Ovary (tissue), 3 donors: Measurements from ENCODE around the gene SLC12A2.

Experiments used
- CTCF ChIP-seq, 3 donors: fragments of 450-650 bp in 2 of 3; fragments of 200-600 bp in 1 of 3; IDR thresholded peaks; one replicate each; pipeline versions ENCODE4 v1.5.1 to v1.8.0; 2016 to 2022; ENCODE audit warnings: antibody characterized with exemption in 3 of 3, mild to moderate bottlenecking in 1 of 3
- POLR2A ChIP-seq: fragments of 450-650 bp; IDR thresholded peaks from one replicate; pipeline ENCODE4 v1.6.1; 2017; ENCODE audit warnings: antibody characterized with exemption, mild to moderate bottlenecking, moderate library complexity
- donor health status: DM: no; HTN: no; CAD: no.

- TF ChIP-seq CTCF (IDR thresholded peaks at IDR 0.05) = no peak
- TF ChIP-seq POLR2A = no peak
Observed at GRCh38 chr5:128074953-128075352, 8.6 kb upstream of the SLC12A2 start.
